B cell (primary cell): ENCODE measurements around the gene RNH1. TPM values are rescaled to one million over a fixed set of nuclear protein-coding genes. Genes with fewer than 3 reads are reported as not detected.

Experiments
- ATAC-seq: fragments of 200-7000 bp; cut with Tn5 transposase; one replicate; pipeline ENCODE4 v1.10.0; 2021; ENCODE audit warnings: low read depth, mild to moderate bottlenecking, moderate number of reproducible peaks, moderate library complexity
- CTCF ChIA-PET: fragments of 350-600 bp; sonication (Branson Sonifier 250); formaldehyde crosslinking; loops from one replicate; lab custom pipeline; 2021; ENCODE audit warnings: antibody characterized with exemption, inconsistent platforms; lab: Charles Lee
- POLR2A ChIA-PET: fragments of 350-600 bp; sonication (Branson Sonifier 250); formaldehyde crosslinking; loops from one replicate; lab custom pipeline; 2021; ENCODE audit warnings: antibody characterized with exemption; lab: Charles Lee
- DNase-seq: peaks from one replicate; pipeline ENCODE4 v3.0.0; 2013
- H2AFZ ChIP-seq: 2 replicates; pipeline ENCODE4 v1.6.1; 2012; ENCODE audit warnings: mild to moderate bottlenecking, low read depth, low read length; ENCODE audit not compliant: insufficient read depth, poor library complexity, severe bottlenecking
- H3K27ac ChIP-seq, 2 donors: 1 replicate in 1 of 2; 2 replicates in 1 of 2; pipeline ENCODE4 v1.5.1; 2012 to 2013; ENCODE audit warnings: low read length in 2 of 2, mild to moderate bottlenecking in 2 of 2, moderate library complexity in 1 of 2
- H3K27me3 ChIP-seq, 4 experiments: fragments of 200-600 bp in 1 of 4; sonication (generic) in 1 of 4; replicated peaks in 1 of 4; 1 replicate in 2 of 4; 2 replicates in 2 of 4; pipeline versions ENCODE4 v1.6.1 to v1.7.0; 2013 to 2016; ENCODE audit warnings: low read length in 3 of 4, mild to moderate bottlenecking in 2 of 4, mixed read lengths in 1 of 4, moderate library complexity in 1 of 4; ENCODE audit not compliant: insufficient read depth in 4 of 4, control insufficient read depth in 3 of 4; ENCODE audit errors: control extremely low read depth in 1 of 4
- H3K36me3 ChIP-seq, 2 experiments: replicated peaks in 1 of 2; 1 replicate in 1 of 2; 2 replicates in 1 of 2; pipeline versions ENCODE4 v1.6.1 to v1.7.1; 2013; ENCODE audit warnings: low read length in 1 of 2; ENCODE audit not compliant: insufficient read depth in 2 of 2, control insufficient read depth in 1 of 2; ENCODE audit errors: control extremely low read depth in 1 of 2, extremely low read depth in 1 of 2
- H3K4me1 ChIP-seq, 2 donors: fragments of 200-600 bp in 1 of 2; sonication (generic) in 1 of 2; 1 replicate in 1 of 2; 2 replicates in 1 of 2; pipeline versions ENCODE4 v1.5.1 to v1.6.1; 2013 to 2017; ENCODE audit warnings: low read length in 2 of 2; ENCODE audit not compliant: control insufficient read depth in 2 of 2, insufficient read depth in 2 of 2
- H3K4me2 ChIP-seq: replicated peaks from 2 replicates; pipeline ENCODE3; 2012; ENCODE audit warnings: mild to moderate bottlenecking, low read depth, low read length; ENCODE audit not compliant: poor library complexity, severe bottlenecking
- H3K4me3 ChIP-seq, 5 experiments: fragments of 200-600 bp in 1 of 5; sonication (generic) in 1 of 5; 1 replicate in 3 of 5; 2 replicates in 2 of 5; pipeline versions ENCODE4 v1.5.1 to v1.7.0; 2011 to 2016; ENCODE audit warnings: low read length in 4 of 5, mild to moderate bottlenecking in 4 of 5, low read depth in 2 of 5, control low read depth in 1 of 5, moderate library complexity in 1 of 5; ENCODE audit not compliant: insufficient read depth in 1 of 5; ENCODE audit errors: control extremely low read depth in 1 of 5, extremely low read depth in 1 of 5
- H3K79me2 ChIP-seq: fragments of 200-600 bp; sonication (generic); one replicate; pipeline ENCODE4 v1.6.0; 2016; ENCODE audit warnings: low read length; ENCODE audit not compliant: control insufficient read depth, insufficient read depth
- H3K9ac ChIP-seq: fragments of 200-600 bp; sonication (generic); 2 replicates; pipeline ENCODE4 v1.6.1; 2017; ENCODE audit warnings: mild to moderate bottlenecking, low read length, moderate library complexity
- H3K9me3 ChIP-seq, 3 donors: one replicate each; pipeline versions ENCODE4 v1.6.1 to v1.7.1; 2013; ENCODE audit warnings: low read length in 2 of 3; ENCODE audit not compliant: control insufficient read depth in 2 of 3, insufficient read depth in 1 of 3; ENCODE audit errors: control extremely low read depth in 1 of 3
- H4K20me1 ChIP-seq: 2 replicates; pipeline ENCODE4 v1.6.0; 2012; ENCODE audit warnings: mild to moderate bottlenecking, low read length; ENCODE audit not compliant: insufficient read depth, control insufficient read depth, poor library complexity, severe bottlenecking
- H3K27ac Mint-ChIP-seq: one replicate; pipeline ENCODE4 v1.8.0; 2021; ENCODE audit warnings: mixed read lengths
- H3K27me3 Mint-ChIP-seq: one replicate; pipeline ENCODE4 v1.8.0; 2021; ENCODE audit warnings: mixed read lengths
- H3K4me1 Mint-ChIP-seq: one replicate; pipeline ENCODE4 v1.8.0; 2021; ENCODE audit warnings: mixed read lengths
- H3K4me3 Mint-ChIP-seq: one replicate; pipeline ENCODE4 v1.8.0; 2021; ENCODE audit warnings: mixed read lengths
- H3K9me3 Mint-ChIP-seq: one replicate; pipeline ENCODE4 v1.8.0; 2022; ENCODE audit warnings: mixed read lengths; ENCODE audit not compliant: insufficient read depth
- EZH2 ChIP-seq: IDR thresholded peaks from 2 replicates; pipeline ENCODE4 v1.6.1; 2012; ENCODE audit warnings: borderline replicate concordance, low read depth, mild to moderate bottlenecking, moderate library complexity, low read length; ENCODE audit not compliant: insufficient read depth, poor library complexity, severe bottlenecking
- WGBS: methylation state at CpG from one replicate; pipeline ENCODE4 v1.1.5; 2013; ENCODE audit warnings: missing lambda C conversion rate; ENCODE audit not compliant: insufficient coverage; 5-methylcytosine and 5-hydroxymethylcytosine counted together
- intact Hi-C: fragments of 100-400 bp; cut with micrococcal nuclease; formaldehyde crosslinking; loops from one replicate; pipeline ENCODE4 v1.10.0; 2022
- polyA plus RNA-seq: library from polyadenylated mRNA; depleted of rRNA; stranded (reverse); fragments of >200 nt; gene quantifications from 2 replicates; pipeline ENCODE4 v1.2.3, GENCODE V29; 2012
- total RNA-seq, 2 donors: library from RNA; stranded (reverse); fragments of 120-200 nt in 1 of 2; gene quantifications; 1 replicate in 1 of 2; 2 replicates in 1 of 2; pipeline versions ENCODE4 v1.2.3 to v1.2.4, GENCODE V29; 2013 to 2022
- TF ChIP-seq, protein P1 (sequence below): fragments of 200-600 bp; IDR thresholded peaks from one replicate; pipeline ENCODE4 v1.8.0; 2022; ENCODE audit warnings: antibody characterized with exemption, mild to moderate bottlenecking

Gene RNH1
- total and polyA plus RNA-seq, 2 donors (not counting 1 experiment from before 2014, with no cell fraction given) = 81.0 to 159 TPM

DNA sequence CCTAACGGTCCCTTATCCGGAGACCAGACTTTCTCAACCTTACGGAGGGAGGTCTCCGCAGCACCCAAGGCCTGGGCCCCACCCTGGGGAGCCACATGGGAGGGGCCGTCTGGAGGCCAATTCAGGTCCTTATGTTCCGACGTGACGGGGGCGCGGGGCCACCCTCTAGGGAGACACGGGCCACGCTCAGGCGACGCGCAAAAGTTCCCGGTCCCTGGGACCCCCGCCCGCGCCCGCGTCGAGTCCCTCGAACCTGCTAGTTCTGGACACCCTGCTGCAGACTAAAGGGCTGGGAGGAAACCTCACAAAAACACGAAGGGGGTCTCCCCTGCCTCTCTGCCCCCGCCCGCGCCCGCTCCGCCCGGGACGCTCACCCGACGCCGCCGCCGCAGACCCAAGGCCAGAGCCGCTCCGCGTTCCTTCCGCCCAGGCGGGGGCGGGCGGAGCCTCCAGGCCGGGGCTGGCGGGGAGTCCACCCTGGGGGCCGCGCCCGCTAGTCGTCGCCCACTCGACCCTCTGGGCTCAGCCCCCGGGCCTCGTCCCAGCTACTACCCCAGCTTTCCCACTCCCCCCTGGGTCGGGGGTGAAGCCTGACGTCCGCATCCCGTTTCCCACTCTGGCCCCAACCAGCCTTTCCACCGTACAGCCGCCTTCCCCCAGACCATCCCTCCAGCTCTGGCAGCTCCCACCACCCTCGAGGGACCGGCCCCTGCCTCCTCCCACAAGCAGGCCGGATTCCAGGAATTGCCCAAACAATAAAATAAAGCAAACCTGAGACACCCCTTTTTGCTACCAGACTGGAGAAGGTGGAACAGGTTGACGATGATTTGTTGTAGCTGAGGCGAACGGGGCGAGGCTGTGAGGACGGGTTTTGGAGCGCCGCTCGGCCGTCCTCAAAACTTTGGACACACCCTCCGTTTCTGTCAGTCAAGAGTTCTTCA, 2.7 kb downstream of the RNH1 start:
- DNase-seq (peak; percentile 42), ATAC-seq (no peak)
- peak overlapping the region; percentile 100 for H3K4me2 ChIP-seq
- no peak for TF ChIP-seq EZH2
- TF ChIP-seq, protein P1, sequence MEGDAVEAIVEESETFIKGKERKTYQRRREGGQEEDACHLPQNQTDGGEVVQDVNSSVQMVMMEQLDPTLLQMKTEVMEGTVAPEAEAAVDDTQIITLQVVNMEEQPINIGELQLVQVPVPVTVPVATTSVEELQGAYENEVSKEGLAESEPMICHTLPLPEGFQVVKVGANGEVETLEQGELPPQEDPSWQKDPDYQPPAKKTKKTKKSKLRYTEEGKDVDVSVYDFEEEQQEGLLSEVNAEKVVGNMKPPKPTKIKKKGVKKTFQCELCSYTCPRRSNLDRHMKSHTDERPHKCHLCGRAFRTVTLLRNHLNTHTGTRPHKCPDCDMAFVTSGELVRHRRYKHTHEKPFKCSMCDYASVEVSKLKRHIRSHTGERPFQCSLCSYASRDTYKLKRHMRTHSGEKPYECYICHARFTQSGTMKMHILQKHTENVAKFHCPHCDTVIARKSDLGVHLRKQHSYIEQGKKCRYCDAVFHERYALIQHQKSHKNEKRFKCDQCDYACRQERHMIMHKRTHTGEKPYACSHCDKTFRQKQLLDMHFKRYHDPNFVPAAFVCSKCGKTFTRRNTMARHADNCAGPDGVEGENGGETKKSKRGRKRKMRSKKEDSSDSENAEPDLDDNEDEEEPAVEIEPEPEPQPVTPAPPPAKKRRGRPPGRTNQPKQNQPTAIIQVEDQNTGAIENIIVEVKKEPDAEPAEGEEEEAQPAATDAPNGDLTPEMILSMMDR = no peak
- H3K9ac ChIP-seq = peak overlapping the region; percentile 51
- H3K27me3 ChIP-seq = peaks cover 0 to 10% (median 0%) of the 10 kb centered on the region in 4 experiments
- WGBS = 19% methylated on average over 70 of the region's 72 CpGs
- H3K27ac ChIP-seq = peak overlapping the region in 1 of 2 donors; percentile 36
- ChIA-PET CTCF (no interaction called here), POLR2A (no interaction called here)
- H3K27me3 Mint-ChIP-seq = no peaks in the 10 kb centered on the region
- H3K79me2 ChIP-seq = peaks cover 46% of the 10 kb centered on the region
- H3K9me3 Mint-ChIP-seq = no peaks in the 10 kb centered on the region
- H4K20me1 ChIP-seq = peaks cover 54% of the 10 kb centered on the region
- peak overlapping the region in 3 of 5 experiments; percentile 18 to 38 (median 33) for H3K4me3 ChIP-seq
- H3K9me3 ChIP-seq = peaks cover 0 to 2% (median 0%) of the 10 kb centered on the region in 3 donors
- intact Hi-C loops = no loop called here
- peak overlapping the region; percentile 75 for H3K27ac Mint-ChIP-seq
- H3K4me3 Mint-ChIP-seq = peak overlapping the region; percentile 71
- H3K4me1 ChIP-seq = peaks cover 28 to 49% of the 10 kb centered on the region in 2 donors
- peaks cover 42% of the 10 kb centered on the region for H3K4me1 Mint-ChIP-seq
- H3K36me3 ChIP-seq = peaks cover 0 to 24% of the 10 kb centered on the region in 2 experiments
- H2AFZ ChIP-seq = peak overlapping the region; percentile 29
